Measurements from ENCODE around the gene CAMSAP3. TPM values are rescaled to one million over a fixed set of nuclear protein-coding genes. Genes with fewer than 3 reads are reported as not detected.

The CAMSAP3 gene, protein sequence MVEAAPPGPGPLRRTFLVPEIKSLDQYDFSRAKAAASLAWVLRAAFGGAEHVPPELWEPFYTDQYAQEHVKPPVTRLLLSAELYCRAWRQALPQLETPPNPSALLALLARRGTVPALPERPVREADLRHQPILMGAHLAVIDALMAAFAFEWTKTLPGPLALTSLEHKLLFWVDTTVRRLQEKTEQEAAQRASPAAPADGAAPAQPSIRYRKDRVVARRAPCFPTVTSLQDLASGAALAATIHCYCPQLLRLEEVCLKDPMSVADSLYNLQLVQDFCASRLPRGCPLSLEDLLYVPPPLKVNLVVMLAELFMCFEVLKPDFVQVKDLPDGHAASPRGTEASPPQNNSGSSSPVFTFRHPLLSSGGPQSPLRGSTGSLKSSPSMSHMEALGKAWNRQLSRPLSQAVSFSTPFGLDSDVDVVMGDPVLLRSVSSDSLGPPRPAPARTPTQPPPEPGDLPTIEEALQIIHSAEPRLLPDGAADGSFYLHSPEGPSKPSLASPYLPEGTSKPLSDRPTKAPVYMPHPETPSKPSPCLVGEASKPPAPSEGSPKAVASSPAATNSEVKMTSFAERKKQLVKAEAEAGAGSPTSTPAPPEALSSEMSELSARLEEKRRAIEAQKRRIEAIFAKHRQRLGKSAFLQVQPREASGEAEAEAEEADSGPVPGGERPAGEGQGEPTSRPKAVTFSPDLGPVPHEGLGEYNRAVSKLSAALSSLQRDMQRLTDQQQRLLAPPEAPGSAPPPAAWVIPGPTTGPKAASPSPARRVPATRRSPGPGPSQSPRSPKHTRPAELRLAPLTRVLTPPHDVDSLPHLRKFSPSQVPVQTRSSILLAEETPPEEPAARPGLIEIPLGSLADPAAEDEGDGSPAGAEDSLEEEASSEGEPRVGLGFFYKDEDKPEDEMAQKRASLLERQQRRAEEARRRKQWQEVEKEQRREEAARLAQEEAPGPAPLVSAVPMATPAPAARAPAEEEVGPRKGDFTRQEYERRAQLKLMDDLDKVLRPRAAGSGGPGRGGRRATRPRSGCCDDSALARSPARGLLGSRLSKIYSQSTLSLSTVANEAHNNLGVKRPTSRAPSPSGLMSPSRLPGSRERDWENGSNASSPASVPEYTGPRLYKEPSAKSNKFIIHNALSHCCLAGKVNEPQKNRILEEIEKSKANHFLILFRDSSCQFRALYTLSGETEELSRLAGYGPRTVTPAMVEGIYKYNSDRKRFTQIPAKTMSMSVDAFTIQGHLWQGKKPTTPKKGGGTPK
- 10 to 100 TPM in 3 of 4 donors, 1 to 10 TPM in 1; 1.6 to 27.7 (median 13.2) TPM for polyA plus RNA-seq (ENCODE audit: insufficient read length in 4 of 4)

DNA sequence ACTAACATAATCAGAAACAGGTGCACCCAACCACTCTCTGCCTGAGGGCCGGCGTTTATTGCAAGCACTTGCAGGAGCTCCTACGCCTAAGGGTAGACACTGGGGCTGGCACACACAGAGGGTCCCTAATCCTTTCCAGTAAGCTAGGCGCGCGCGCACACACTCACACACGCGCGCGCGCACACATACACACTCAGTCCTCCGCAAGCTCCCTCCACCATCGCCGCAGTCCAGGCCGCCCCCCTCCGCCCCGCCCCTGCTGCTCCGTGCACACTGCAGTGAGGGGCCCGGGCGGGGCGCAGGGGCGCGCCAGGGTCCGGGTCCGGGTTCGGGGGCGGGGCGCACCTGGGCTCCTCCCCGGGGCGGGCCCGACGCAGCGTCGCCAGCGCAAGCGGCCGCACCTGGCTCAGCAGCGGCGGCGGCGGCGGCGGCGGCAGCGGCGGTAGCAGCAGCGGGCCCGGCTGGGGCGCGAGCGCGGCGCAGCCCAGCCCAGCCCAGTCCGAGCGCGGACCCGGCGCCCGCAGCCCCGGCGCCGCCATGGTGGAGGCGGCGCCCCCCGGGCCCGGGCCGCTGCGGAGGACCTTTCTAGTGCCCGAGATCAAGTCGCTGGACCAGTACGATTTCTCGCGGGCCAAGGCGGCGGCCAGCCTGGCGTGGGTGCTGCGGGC is at the start of gene CAMSAP3:
Gene CAMSAP3 (plus strand): TSS at position 398 of the 668 bp plus-strand sequence. CDS start 140 bp downstream, at position 538.
- DNase-seq (ENCODE audit: low read depth in 4 of 4, low spot score in 3 of 4), result peak in 3 of 4 donors; percentile 36 to 55 (median 37)

DNA sequence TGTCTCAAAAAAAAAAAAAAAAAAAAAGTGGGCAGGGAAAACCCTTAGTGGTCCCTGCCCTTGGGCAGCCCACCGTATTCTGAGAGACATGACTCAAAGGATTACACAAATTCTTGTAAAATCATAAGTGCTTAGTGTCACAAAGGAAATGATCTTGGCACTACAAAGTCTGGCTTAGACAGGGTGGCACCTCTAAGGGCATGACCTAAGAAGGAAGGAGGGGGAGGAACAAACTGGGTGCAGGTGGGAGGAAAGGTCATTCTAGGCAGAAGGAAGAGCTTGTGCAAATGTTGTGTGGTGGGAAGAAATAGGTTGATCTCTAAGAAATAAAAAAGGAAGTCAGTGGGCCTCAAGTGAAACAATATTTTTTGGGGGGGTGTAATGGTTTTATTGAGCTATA is 49.8 kb upstream of the CAMSAP3 start:
- DNase-seq (ENCODE audit: low read depth in 4 of 4, low spot score in 3 of 4), result no peak

DNA sequence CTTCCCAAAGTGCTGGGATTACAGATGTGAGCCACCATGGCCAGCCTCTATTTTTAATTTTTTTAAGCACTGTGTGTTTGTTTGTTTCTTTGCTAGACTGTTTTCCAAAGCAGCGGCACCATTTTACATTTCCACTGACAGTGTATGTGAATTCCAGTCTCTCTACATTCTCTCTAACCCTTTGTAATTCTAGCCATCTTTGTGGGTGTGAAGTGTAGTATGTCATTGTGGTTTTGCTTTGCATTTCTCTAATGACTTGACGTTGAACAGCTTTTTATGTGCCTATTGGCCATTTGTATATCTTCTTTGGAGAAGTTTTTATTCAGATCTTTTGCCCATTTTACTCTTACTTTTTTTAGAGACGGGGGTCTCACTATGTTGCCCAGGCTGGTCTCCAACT is 48.5 kb upstream of the CAMSAP3 start:
- DNase-seq (ENCODE audit: low read depth in 4 of 4, low spot score in 3 of 4), result no peak

DNA sequence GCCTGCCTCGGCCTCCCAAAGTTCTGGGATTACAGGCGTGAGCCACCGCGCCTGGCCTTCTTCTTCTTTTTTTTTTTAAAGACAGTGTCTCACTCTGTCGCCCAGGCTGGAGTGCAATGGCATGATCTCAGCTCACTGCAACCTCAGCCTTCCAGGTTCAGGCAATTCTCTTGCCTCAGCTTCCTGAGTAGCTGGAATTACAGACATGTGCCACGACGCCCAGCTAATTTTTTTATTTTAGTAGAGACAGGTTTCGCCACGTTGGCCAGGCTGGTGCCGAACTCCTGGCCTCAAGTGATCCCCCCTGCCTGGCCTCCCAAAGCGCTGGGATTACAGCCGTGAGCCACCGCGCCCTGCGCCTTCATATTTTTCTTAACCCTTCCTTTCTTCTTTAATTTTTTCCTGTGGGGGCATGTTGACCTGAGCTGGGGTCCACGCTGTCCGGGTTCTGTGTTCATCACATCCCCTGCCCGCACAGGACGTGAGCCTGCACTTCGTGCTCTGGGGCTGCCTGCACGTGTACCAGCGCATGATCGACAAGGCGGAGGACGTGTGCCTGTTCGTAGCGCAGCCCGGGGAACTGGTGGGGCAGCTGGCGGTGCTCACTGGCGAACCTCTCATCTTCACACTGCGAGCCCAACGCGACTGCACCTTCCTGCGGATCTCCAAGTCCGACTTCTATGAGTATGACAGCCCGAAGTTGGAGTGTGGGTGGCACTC is 46.1 kb upstream of the CAMSAP3 start:
- DNase-seq (ENCODE audit: low read depth in 4 of 4, low spot score in 3 of 4), result no peak

DNA sequence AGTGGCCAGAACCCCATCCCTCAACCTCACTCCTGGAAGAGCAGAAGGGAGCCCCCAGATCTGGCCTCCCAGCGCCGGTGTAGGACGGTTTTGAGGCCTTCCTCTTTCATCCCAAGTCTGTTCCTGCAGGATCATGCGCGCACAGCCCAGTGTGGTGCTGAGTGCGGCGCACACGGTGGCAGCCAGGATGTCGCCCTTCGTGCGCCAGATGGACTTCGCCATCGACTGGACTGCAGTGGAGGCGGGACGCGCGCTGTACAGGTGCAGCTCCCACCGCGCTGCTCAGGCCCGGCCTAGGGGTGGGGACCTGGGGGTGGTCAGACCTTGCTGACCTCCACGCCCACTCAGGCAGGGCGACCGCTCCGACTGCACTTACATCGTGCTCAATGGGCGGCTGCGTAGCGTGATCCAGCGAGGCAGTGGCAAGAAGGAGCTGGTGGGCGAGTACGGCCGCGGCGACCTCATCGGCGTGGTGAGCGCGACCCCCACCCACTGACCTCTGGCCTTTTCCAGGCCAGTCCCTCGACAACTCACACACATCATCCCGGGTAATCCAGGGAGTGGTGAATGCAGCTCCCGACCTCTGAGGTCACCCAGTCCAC is 45.4 kb upstream of the CAMSAP3 start:
- DNase-seq (ENCODE audit: low read depth in 4 of 4, low spot score in 3 of 4), result no peak

DNA sequence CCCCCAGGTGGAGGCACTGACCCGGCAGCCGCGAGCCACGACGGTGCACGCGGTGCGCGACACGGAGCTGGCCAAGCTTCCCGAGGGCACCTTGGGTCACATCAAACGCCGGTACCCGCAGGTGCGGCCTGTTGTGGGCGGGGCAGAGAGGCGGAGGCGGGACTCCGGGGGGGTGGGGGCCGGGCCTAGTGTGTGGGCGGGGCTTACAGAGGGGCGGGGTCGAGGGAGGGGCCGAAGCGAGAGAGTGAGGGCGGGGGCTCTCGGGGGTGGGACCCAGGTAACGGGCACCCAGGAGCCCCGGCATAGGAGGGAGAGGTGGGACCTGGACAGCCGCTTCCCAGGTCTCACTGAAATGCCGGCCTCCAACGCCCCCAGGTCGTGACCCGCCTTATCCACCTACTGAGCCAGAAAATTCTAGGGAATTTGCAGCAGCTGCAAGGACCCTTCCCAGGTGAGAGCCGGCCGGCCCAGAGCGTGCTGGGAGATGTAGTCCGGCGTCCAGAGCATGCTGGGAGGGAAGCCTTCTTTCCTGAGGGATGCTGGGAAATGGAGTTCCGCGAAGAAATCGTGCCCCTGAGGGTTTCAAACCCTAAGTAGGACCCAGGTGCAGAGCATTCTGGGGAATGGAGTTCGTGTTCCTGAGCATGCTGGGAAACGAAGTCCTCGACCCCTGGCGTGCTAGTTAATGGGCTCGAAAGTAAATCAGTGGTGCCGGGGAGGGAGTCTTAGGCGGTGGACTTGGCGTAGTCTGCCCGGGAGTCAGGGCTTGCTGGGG is 44.5 kb upstream of the CAMSAP3 start:
- DNase-seq (ENCODE audit: low read depth in 4 of 4, low spot score in 3 of 4), result peak; percentile 80 to 91 (median 85)

DNA sequence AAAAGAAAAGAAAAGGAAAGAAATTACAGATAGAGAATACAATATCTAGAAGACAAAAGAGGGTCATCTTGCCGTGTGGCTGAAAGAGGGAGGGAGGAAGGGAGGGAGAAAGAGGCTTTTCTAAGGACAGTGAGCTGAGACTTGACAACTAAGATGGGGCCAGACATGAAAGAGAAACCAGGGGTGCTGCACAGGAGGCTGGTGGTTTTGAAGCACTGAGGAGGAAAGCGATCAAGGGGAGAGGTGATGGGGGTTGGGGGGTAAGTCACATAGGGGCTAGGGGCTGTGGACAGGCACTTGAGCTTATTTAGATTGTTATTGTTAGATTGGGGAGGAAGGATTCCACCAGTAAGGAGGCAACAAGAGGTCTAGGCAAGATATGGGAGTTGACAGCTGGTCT is 42.9 kb upstream of the CAMSAP3 start:
- DNase-seq (ENCODE audit: low read depth in 4 of 4, low spot score in 3 of 4), result no peak

DNA sequence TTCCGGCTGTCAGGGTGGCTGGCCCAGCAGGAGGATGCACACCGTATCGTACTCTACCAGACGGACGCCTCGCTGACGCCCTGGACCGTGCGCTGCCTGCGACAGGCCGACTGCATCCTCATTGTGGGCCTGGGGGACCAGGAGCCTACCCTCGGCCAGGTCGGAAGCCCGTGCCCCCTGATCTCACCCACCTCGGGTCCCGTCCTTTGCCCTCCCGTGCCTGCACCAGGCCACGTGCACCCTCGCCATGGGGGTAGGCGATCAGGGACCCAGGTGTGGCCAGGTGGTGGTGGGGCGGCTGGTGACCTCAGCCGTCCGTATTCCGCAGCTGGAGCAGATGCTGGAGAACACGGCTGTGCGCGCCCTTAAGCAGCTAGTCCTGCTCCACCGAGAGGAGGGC is 41.1 kb upstream of the CAMSAP3 start:
- no peak for DNase-seq (ENCODE audit: low read depth in 4 of 4, low spot score in 3 of 4)

DNA sequence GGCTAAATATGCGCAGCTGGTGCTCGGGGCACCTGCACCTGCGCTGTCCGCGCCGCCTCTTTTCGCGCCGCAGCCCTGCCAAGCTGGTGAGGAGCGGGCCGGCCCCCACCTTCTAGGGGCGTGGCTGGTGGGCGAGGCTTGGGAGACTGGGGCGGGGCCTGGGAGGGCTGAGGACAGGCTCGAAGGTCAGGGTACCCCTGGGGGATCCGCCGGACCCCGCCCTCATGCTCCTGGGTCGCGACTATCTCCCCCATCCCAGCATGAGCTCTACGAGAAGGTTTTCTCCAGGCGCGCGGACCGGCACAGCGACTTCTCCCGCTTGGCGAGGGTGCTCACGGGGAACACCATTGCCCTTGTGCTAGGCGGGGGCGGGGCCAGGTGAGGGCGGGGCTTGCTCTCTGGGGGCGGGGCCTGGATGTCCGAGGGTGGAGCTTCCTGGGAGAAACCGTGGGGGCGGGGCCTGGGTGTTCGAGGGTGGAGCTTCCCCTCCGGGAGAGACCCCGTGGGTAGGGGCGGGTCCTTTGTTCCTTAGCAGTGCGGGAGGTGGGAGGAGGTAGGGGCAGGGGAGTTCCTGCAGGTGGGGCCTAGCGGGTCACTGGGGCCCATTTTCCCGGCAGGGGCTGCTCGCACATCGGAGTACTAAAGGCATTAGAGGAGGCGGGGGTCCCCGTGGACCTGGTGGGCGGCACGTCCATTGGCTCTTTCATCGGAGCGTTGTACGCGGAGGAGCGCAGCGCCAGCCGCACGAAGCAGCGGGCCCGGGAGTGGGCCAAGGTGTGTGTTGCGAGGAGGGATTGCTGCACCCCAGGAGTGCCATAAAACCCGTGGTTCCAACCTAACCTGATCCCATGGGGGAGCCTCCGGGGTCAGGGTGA is 40.4 kb upstream of the CAMSAP3 start:
- no peak for DNase-seq (ENCODE audit: low read depth in 4 of 4, low spot score in 3 of 4)

DNA sequence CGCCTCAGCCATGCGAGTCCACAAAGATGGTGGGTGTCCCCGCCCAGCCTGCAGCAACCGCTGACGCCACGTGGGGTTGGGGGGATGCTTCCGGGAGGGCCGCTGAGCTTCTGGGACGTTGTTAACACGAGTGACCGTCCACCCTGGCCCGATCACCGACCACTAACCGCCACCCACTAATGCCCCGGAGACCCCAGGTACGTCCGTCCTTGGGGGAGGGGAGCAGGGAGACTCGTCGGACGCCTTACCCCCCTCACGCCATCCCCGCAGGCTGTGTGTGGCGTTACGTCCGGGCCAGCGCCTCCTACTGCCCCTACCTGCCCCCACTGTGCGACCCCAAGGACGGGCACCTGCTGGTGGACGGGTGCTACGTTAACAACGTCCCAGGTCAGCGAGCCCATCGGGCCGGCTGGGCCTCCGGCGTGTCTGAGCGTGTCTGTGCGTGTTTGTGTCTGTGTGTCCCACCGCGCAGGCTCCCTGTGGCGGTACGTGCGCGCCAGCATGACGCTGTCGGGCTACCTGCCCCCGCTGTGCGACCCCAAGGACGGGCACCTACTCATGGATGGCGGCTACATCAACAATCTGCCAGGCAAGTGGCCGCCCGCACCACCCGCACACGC is 38.9 kb upstream of the CAMSAP3 start:
- DNase-seq (ENCODE audit: low read depth in 4 of 4, low spot score in 3 of 4), result no peak

DNA sequence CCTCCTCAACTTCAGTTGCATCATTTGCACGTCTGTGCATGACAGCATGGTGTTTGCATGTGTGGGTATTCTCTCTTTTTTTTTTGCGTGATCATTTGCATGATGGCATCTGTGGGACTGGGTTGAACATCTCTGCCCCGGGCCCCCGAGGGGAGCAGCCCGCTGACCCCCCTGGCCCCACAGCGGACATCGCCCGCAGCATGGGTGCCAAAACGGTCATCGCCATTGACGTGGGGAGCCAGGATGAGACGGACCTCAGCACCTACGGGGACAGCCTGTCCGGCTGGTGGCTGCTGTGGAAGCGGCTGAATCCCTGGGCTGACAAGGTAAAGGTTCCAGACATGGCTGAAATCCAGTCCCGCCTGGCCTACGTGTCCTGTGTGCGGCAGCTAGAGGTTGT is 37.0 kb upstream of the CAMSAP3 start:
- DNase-seq (ENCODE audit: low read depth in 4 of 4, low spot score in 3 of 4), result no peak

DNA sequence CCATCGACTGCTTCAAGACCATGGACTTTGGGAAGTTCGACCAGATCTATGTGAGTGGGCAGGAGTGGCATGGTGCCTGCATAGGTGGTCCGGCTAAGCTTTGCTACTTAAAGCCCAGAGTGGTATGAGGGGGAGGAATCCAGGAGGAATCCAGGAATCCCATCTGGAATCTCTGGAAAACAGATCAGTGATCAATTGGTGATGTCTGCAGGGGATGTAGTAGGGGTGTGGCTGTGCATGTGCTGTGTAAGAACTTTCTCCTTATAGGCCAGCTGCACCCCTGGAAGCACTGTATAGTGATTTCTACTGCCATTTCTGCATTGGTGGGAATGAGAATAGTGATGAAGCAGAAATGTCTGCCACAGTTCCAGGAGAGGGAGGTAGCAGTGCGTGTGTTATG is 36.6 kb upstream of the CAMSAP3 start:
- no peak for DNase-seq (ENCODE audit: low read depth in 4 of 4, low spot score in 3 of 4)

DNA sequence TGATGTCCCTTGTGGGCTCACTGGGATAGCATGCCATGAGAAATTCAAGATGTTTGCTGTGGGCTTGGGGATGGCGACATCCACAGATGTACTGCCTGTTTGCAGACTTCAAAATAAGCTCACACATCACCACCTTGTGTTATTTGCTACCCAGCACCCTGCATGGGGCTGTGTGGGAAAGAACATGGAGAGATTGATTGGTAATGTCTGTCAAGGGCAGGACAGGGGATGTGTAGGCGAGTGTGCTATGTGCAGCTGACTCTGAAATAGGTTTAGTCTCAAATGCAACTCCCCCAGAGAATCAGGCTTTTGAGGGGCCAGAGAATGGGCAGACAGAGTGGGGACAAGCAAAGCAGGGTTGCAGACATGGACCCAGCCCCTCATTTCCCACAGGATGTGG is 35.4 kb upstream of the CAMSAP3 start:
- no peak for DNase-seq (ENCODE audit: low read depth in 4 of 4, low spot score in 3 of 4)

DNA sequence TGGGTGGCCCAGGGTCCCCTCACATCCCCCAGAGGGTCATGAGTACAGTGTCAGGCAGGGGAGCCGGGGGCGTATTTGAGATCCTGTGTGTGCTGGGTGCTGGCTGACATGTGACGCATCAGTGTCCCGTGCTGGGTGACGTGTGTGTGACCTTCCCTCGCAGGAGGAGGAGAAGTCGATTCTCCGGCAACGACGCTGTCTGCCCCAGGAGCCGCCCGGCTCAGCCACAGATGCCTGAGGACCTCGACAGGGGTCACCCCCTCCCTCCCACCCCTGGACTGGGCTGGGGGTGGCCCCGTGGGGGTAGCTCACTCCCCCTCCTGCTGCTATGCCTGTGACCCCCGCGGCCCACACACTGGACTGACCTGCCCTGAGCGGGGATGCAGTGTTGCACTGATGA is 34.3 kb upstream of the CAMSAP3 start:
- no peak for DNase-seq (ENCODE audit: low read depth in 4 of 4, low spot score in 3 of 4)

DNA sequence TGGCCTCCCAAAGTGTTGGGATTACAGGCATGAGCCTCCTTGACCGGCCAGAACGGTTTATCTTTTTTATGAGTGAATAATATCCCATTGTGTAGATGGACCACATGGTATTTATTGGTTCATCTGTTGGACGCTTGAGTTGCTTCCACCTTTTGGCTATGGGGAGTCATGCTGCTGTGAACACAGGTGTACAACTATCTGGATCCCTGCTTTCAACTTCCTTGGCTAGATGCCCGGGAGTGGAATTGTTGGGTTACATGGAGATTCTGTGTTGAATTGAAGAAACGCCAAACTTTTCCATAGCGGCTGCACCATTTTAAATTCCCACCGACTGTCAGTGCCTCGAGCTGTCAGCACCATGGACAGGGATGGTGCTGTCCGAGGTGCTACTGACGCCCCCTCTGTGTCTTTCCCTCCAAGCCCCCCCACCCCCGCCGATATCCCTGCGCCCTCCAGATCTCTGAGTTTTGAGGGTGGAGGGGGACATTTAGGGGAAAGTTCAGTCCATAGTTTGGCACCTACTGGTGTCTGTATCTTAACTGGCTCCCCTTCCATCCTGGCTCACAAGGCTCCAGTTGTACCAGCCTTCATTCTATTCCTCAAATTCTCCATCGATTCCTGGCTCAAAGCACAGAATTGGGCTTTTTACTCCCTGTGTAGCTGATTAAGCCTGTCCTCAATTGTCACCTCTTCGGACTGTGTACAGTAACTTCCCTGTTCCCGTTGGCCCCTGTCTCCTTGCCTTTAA is 32.8 kb upstream of the CAMSAP3 start:
- no peak for DNase-seq (ENCODE audit: low read depth in 4 of 4, low spot score in 3 of 4)

DNA sequence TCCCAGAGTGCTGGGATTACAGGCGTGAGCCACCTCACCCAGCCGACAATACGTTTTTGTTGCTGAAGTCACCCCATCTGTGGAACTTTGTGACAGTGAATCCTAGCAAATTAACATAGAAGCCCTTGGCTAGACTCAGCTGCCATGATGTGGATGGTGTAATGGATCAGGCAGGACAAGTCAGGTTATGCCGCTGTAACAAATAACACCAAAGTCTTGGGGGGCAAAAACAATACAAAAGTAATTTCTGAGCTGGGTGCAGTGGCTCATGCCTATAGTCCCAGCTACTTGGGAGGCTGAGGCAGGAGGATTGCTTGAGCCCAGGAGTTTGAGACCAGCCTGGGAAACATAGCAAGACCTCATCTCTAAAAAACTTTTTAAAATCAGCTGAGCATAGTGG is 30.8 kb upstream of the CAMSAP3 start:
- DNase-seq (ENCODE audit: low read depth in 4 of 4, low spot score in 3 of 4), result no peak

Measured in left renal pelvis (tissue), 4 donors.